ENCODE data around the gene PDZD7. TPM values are rescaled to one million over a fixed set of nuclear protein-coding genes. Genes with fewer than 3 reads are reported as not detected.

PDZD7 gene
- total RNA-seq, 1 donor from 2014 or later, result 0.26 TPM

- no peak for FAIRE-seq
- TF ChIP-seq, protein P1, sequence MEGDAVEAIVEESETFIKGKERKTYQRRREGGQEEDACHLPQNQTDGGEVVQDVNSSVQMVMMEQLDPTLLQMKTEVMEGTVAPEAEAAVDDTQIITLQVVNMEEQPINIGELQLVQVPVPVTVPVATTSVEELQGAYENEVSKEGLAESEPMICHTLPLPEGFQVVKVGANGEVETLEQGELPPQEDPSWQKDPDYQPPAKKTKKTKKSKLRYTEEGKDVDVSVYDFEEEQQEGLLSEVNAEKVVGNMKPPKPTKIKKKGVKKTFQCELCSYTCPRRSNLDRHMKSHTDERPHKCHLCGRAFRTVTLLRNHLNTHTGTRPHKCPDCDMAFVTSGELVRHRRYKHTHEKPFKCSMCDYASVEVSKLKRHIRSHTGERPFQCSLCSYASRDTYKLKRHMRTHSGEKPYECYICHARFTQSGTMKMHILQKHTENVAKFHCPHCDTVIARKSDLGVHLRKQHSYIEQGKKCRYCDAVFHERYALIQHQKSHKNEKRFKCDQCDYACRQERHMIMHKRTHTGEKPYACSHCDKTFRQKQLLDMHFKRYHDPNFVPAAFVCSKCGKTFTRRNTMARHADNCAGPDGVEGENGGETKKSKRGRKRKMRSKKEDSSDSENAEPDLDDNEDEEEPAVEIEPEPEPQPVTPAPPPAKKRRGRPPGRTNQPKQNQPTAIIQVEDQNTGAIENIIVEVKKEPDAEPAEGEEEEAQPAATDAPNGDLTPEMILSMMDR (IDR thresholded peaks at IDR 0.05; ENCODE audit: insufficient read depth, low read length, severe bottlenecking), result no peak
Observed at GRCh38 chr10:100986952-100987684, 43.8 kb downstream of the PDZD7 start, which contains the start of the genes MRPL43 and TWNK. TSS of gene MRPL43 (minus strand) at chr10:100987497. CDS start at chr10:100987443, 54 bp downstream. TSS of gene TWNK (plus strand) at chr10:100987543. CDS start at chr10:100988211, 668 bp downstream.

DNA sequence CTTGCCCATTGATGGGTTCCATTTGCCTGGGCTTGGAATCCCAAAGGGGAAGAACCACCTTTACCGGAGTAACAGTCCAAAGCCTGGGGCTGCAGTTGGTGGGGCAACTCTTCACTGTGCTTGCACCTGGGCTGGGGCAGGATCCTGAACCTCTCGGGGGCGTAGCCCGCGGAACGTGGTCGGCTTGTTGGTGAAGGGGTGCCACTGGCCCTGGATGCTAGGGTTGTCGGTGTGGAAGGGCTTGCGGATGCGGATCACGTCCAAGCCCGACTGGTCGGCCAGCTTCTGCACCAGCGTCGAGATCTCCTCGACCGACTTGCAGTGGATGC lies 44.3 kb downstream of the PDZD7 start:
- DNase-seq (ENCODE audit: low read depth) (no peak), FAIRE-seq (no peak)
- TF ChIP-seq, protein P1 (IDR thresholded peaks at IDR 0.05; ENCODE audit: insufficient read depth, low read length, severe bottlenecking), result no peak
- peaks cover 21% of the 10 kb centered on the region for H3K36me3 ChIP-seq (ENCODE audit: control insufficient read depth, insufficient read depth, low read length)
- H3K27me3 ChIP-seq (ENCODE audit: control insufficient read depth, insufficient read depth, low read length), result no peaks in the 10 kb centered on the region
- peak overlapping the region; percentile 89 for H3K4me3 ChIP-seq (ENCODE audit: low read depth, low read length)

More at GRCh38 chr10:100986952-100987684, 43.8 kb downstream of the PDZD7 start, which contains the start of the genes MRPL43 and TWNK:
- peak within 1 kb of the TSS; percentile 89 for H3K4me3 ChIP-seq (ENCODE audit: low read depth, low read length)
- peak; percentile 67 for DNase-seq (ENCODE audit: low read depth)
- no peaks in the 10 kb centered on the region for H3K27me3 ChIP-seq (ENCODE audit: control insufficient read depth, insufficient read depth, low read length)
- peaks cover 21% of the 10 kb centered on the region for H3K36me3 ChIP-seq (ENCODE audit: control insufficient read depth, insufficient read depth, low read length)

DNA sequence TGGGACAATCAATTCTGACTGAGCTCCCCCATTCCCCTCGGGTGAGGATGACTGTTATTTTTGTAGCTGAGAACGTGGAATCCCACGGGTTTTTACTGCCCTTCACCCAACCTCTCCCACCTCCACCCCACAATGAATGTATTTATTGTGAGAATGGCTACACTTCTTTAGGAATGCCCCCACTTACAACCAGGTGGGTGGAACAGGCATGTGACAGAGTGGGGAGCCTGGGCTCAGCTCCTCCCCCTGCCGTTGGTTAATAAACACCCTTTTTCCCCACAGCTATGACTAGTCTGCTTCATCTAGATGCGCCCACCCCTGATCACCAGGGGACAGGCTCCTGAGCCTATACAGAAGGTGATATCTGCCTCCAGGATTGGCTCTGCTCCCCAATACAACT lies 45.6 kb downstream of the PDZD7 start:
- FAIRE-seq, result no peak
- TF ChIP-seq, protein P1 (IDR thresholded peaks at IDR 0.05; ENCODE audit: insufficient read depth, low read length, severe bottlenecking), result no peak

GRCh38 chr10:100984672-100985177 lies 46.2 kb downstream of the PDZD7 start:
- H3K27me3 ChIP-seq (ENCODE audit: control insufficient read depth, insufficient read depth, low read length), result no peaks in the 10 kb centered on the region
- no peak for DNase-seq (ENCODE audit: low read depth)
- TF ChIP-seq, protein P1 (IDR thresholded peaks at IDR 0.05; ENCODE audit: insufficient read depth, low read length, severe bottlenecking), result no peak
- no peak for FAIRE-seq
- H3K36me3 ChIP-seq (ENCODE audit: control insufficient read depth, insufficient read depth, low read length), result peaks cover 13% of the 10 kb centered on the region
- no peak overlapping the region for H3K4me3 ChIP-seq (ENCODE audit: low read depth, low read length)

More for the DNA sequence above, 45.6 kb downstream of the PDZD7 start:
- H3K36me3 ChIP-seq (ENCODE audit: control insufficient read depth, insufficient read depth, low read length), result peaks cover 14% of the 10 kb centered on the region
- H3K4me3 ChIP-seq (ENCODE audit: low read depth, low read length), result no peak overlapping the region
- DNase-seq (ENCODE audit: low read depth), result no peak
- H3K27me3 ChIP-seq (ENCODE audit: control insufficient read depth, insufficient read depth, low read length), result no peaks in the 10 kb centered on the region

DNA sequence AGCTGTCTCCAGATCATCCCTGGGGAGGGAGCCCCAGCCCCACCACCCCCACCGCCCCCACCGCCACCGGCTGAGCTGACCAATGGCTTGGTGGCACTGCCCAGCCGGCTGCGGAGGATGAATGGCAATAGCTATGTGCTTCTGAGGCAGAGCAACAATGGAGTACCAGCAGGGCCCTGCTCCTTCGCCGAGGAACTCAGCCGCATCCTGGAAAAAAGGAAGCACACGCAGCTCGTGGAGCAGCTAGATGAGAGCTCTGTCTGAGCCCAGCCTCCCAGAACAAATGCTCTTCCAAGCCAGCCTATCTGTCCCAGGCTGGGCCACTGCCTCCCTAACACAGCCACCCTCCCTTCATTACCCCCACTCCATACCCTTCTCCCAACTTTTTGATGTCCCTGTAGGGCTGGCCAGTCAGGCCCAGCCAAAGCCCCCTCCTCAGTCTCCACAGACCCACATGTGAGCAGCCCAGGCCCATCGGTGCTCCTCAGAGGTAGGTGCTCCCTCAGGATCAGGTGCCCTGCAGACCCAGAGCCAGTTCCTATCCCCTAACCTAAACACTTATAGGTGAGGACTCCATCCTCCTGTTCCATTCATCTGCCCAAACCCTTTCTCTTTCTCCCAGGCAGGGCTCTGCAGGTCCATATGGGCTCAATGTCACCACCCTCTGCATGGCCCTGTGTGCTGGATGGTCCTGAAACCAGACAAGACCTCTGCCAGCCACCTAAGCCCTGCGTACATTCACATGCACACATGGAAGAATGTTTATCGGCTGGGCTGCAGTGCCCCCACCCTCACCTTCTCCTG lies 46.9 kb downstream of the PDZD7 start:
- TF ChIP-seq, protein P1 (IDR thresholded peaks at IDR 0.05; ENCODE audit: insufficient read depth, low read length, severe bottlenecking), result no peak
- Histone ChIP-seq H3K4me3 (ENCODE audit: low read depth, low read length) (no peak overlapping the region), H3K36me3 (ENCODE audit: control insufficient read depth, insufficient read depth, low read length) (peaks cover 8% of the 10 kb centered on the region), H3K27me3 (ENCODE audit: control insufficient read depth, insufficient read depth, low read length) (no peaks in the 10 kb centered on the region)
- no peak for FAIRE-seq
- DNase-seq (ENCODE audit: low read depth), result no peak
